KMS-11 (cell line): ENCODE measurements around the gene KLHDC3.

ENCODE experiments used
- H2AFZ ChIP-seq: fragments of 200-600 bp; sonication (generic); 2 replicates; pipeline ENCODE4 v1.6.1; 2016; ENCODE audit warnings: antibody characterized with exemption, mixed run types, low read depth
- H3K27ac ChIP-seq: fragments of 200-600 bp; sonication (generic); 2 replicates; pipeline ENCODE4 v1.6.1; 2016; ENCODE audit warnings: mild to moderate bottlenecking, mixed run types
- H3K27me3 ChIP-seq: fragments of 200-600 bp; sonication (generic); 2 replicates; pipeline ENCODE4 v1.6.1; 2017; ENCODE audit warnings: mild to moderate bottlenecking, low read depth, mixed run types, moderate library complexity; ENCODE audit not compliant: insufficient read depth
- H3K36me3 ChIP-seq: fragments of 200-600 bp; sonication (generic); 2 replicates; pipeline ENCODE4 v1.6.1; 2017; ENCODE audit warnings: mild to moderate bottlenecking, mixed run types; ENCODE audit not compliant: insufficient read depth
- H3K4me1 ChIP-seq: fragments of 200-600 bp; sonication (generic); 2 replicates; pipeline ENCODE4 v1.6.1; 2016; ENCODE audit warnings: mild to moderate bottlenecking, low read depth, mixed run types; ENCODE audit not compliant: poor library complexity, severe bottlenecking
- H3K4me2 ChIP-seq: fragments of 200-600 bp; sonication (generic); 2 replicates; pipeline ENCODE4 v1.7.0; 2016; ENCODE audit warnings: mild to moderate bottlenecking, mixed run types
- H3K4me3 ChIP-seq: fragments of 200-600 bp; sonication (generic); IDR thresholded peaks from 2 replicates; pipeline ENCODE4 v1.6.1; 2017; ENCODE audit warnings: low read depth, low read length, mixed read lengths; ENCODE audit not compliant: insufficient read depth
- H3K79me2 ChIP-seq: fragments of 200-600 bp; sonication (generic); 2 replicates; pipeline ENCODE4 v1.6.1; 2016; ENCODE audit warnings: low read depth, mixed run types; ENCODE audit not compliant: insufficient read depth
- H3K9ac ChIP-seq: fragments of 200-600 bp; sonication (generic); 2 replicates; pipeline ENCODE4 v1.6.1; 2016; ENCODE audit warnings: mild to moderate bottlenecking, mixed run types
- H4K20me1 ChIP-seq: fragments of 200-600 bp; sonication (generic); 2 replicates; pipeline ENCODE4 v1.6.1; 2016; ENCODE audit warnings: mild to moderate bottlenecking, mixed run types; ENCODE audit not compliant: insufficient read depth
- TF ChIP-seq, protein P1 (sequence below): fragments of 200-600 bp; sonication (generic); conservative IDR thresholded peaks from 2 replicates; pipeline ENCODE4 v1.6.1; 2017; ENCODE audit warnings: low read depth, mild to moderate bottlenecking, antibody characterized with exemption, low read length, moderate library complexity, mixed read lengths

KLHDC3 gene

DNA sequence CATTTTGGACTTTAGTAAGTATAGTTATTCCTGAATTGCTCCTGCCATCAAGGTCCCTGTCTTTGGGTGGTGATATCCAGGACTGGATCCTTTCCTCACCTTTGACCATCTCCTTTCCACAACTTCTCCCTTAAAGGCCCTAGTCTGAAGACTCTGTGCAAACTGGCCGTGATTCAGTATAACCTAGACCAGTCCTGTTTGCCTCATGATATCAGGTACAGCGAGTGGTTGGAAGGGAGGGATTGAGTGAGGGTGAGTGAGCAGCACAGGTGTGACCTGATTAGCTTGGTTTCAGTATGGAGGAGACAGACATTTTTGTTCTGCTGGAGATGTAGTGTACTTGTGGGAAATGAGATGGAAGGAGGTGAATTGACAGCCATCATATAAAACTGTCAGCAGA, 5.1 kb downstream of the KLHDC3 start:
- Histone ChIP-seq H2AFZ (no peak overlapping the region), H3K36me3 (no peaks in the 10 kb centered on the region), H3K4me1 (peaks cover 53% of the 10 kb centered on the region), H3K79me2 (peaks cover 43% of the 10 kb centered on the region), H3K27me3 (no peaks in the 10 kb centered on the region), H3K9ac (no peak overlapping the region), H3K4me2 (no peak overlapping the region; the same call in 1 of the 2 replicates), H4K20me1 (no peaks in the 10 kb centered on the region), H3K4me3 (no peak overlapping the region), H3K27ac (no peak overlapping the region)
- TF ChIP-seq, protein P1, sequence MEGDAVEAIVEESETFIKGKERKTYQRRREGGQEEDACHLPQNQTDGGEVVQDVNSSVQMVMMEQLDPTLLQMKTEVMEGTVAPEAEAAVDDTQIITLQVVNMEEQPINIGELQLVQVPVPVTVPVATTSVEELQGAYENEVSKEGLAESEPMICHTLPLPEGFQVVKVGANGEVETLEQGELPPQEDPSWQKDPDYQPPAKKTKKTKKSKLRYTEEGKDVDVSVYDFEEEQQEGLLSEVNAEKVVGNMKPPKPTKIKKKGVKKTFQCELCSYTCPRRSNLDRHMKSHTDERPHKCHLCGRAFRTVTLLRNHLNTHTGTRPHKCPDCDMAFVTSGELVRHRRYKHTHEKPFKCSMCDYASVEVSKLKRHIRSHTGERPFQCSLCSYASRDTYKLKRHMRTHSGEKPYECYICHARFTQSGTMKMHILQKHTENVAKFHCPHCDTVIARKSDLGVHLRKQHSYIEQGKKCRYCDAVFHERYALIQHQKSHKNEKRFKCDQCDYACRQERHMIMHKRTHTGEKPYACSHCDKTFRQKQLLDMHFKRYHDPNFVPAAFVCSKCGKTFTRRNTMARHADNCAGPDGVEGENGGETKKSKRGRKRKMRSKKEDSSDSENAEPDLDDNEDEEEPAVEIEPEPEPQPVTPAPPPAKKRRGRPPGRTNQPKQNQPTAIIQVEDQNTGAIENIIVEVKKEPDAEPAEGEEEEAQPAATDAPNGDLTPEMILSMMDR: no peak

DNA sequence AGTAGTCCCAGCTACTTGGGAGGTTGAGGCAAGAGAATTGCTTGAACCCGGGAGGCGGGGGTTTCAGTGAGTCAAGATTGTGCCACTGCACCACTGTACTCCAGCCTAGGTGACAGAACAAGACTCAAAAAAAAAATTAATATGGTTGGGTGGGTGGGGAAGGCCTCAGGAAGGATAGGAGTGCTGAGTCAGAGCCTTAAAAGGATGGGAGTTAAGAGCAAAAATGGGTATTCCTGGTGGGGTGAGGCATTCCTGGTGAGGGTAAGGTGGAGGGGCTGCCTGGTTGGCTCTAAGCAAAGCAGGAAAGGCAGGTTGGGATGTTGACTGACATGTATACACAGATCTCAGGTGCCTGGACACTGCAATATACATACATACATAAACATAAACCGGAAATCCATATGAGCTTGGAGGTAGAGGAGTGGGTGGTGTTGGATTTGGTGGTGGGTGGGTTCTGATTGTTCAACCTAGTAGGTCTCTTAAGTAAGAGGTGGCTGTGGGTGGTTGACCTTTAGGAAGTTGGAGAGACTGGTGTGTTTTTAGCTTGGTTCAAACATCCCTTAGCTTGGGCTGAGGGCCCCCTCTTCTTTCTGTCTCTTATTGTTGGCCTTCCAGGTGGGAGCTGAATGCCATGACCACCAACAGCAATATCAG, 6.1 kb downstream of the KLHDC3 start:
- peaks cover 48% of the 10 kb centered on the region for H3K4me1 ChIP-seq
- peaks cover 39% of the 10 kb centered on the region for H3K79me2 ChIP-seq
- no peak overlapping the region for H2AFZ ChIP-seq
- H3K36me3 ChIP-seq: no peaks in the 10 kb centered on the region
- no peaks in the 10 kb centered on the region for H3K27me3 ChIP-seq
- TF ChIP-seq, protein P1: no peak
- no peak overlapping the region for H3K4me3 ChIP-seq
- no peak overlapping the region for H3K27ac ChIP-seq
- H3K9ac ChIP-seq: no peak overlapping the region
- no peaks in the 10 kb centered on the region for H4K20me1 ChIP-seq
- no peak overlapping the region; the same call in 1 of the 2 replicates for H3K4me2 ChIP-seq

DNA sequence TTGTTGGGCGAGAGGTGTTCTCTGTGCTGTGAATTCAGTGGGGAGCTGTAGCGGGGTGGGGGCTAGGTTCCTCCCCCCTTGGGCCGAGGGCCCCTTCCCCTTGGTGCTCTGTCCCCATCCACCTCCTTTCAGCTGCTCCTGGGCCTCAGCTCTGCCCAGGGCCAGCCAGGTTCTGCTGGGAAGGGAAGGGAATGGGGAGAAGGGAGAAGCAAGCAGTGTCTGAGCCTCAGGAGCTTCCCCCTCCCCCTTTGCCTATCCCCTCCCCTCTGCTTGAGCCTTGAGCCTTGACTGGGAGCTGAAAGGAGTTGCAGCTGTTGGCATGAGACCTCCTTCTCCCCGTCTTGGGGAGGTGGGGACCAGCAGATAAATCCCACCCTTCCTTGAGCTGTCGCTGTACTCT, 6.8 kb downstream of the KLHDC3 start:
- Histone ChIP-seq H3K4me2 (peak overlapping the region; percentile 98), H3K27ac (peak overlapping the region; percentile 70), H3K4me1 (peaks cover 43% of the 10 kb centered on the region), H3K9ac (peak overlapping the region; percentile 65; the same call in 1 of the 2 replicates), H3K27me3 (no peaks in the 10 kb centered on the region), H3K4me3 (no peak overlapping the region), H4K20me1 (no peaks in the 10 kb centered on the region), H3K79me2 (peaks cover 35% of the 10 kb centered on the region), H2AFZ (peak overlapping the region; percentile 87; the same call in 1 of the 2 replicates), H3K36me3 (no peaks in the 10 kb centered on the region)
- TF ChIP-seq, protein P1: no peak

DNA sequence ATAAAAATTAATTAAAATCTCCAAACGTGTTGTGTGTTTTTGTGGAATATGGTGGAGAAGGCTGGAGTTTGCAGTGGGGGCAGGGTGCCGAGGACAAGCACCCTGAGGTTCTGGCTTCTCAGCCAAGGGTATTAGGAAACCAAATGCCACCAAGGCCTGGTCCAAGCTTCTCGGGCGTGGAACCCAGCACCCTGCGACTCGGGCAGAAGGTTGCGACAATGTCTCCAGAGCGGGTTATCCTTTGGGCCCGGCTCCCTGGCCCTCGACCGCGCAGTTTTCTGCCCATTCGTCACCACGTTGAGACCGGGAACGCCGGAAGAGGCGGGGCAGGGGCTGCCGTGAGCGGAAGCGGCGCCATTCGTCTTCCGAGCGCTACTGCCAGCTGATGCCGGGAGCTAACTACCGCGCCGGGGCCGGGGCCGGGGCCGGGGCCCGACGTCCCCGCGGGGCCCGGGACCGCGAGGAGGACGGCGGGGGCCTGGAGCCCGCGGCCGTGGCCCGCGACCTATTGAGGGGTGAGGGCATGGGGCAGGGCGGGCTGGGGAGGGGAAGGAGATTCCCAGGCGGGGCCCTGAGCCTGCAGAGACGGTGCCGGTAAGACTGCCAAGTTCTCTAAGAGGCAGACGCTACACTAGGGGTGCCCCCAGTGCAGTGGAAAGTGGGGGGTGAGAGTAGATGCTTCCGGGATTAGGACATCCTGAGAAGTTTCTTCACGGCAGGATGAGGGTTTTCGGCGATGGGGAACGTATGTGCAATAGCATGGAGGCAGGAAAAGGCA, 7.4 kb downstream of the KLHDC3 start, which contains the start of gene RRP36:
Gene RRP36, plus strand, starts transcription at position 354 of the 778 bp plus-strand sequence. Its CDS starts 32 bp downstream, at position 386.
- Histone ChIP-seq H3K4me1 (peaks cover 37% of the 10 kb centered on the region), H3K79me2 (peaks cover 29% of the 10 kb centered on the region), H3K27ac (peak within 1 kb of the TSS; percentile 70), H3K36me3 (no peaks in the 10 kb centered on the region), H3K4me3 (no peak within 1 kb of the TSS), H3K9ac (peak within 1 kb of the TSS; percentile 65; the same call in 1 of the 2 replicates), H2AFZ (peak within 1 kb of the TSS; percentile 87), H3K27me3 (no peaks in the 10 kb centered on the region), H3K4me2 (peak within 1 kb of the TSS; percentile 98), H4K20me1 (no peaks in the 10 kb centered on the region)
- TF ChIP-seq, protein P1: no peak
